ENCODE results near the gene DALRD3. TPM values are rescaled to one million over a fixed set of nuclear protein-coding genes. Genes with fewer than 3 reads are reported as not detected.
A peak's percentile ranks its signal among the peaks of the same experiment; 100 is the strongest.

Gene DALRD3
- total RNA-seq, 1 donor from 2014 or later, result 11.8 TPM

GRCh38 chr3:49021213-49021812 lies 2.9 kb upstream of the DALRD3 start:
- Histone ChIP-seq H3K27ac (replicated peaks) (peak overlapping the region; percentile 98), H3K4me3 (peak overlapping the region; percentile 86), H3K4me1 (peaks cover 86% of the 10 kb centered on the region), H3K9me3 (replicated peaks) (no peaks in the 10 kb centered on the region), H3K27me3 (ENCODE audit: low read depth) (no peaks in the 10 kb centered on the region), H3K36me3 (peaks cover 38% of the 10 kb centered on the region)
- DNase-seq, result peak; percentile 100
- intact Hi-C loops (cut with micrococcal nuclease), result no loop called here
- no peak for TF ChIP-seq CTCF (IDR thresholded peaks at IDR 0.05; ENCODE audit: borderline replicate concordance)

GRCh38 chr3:49020330-49021212 lies 2.2 kb upstream of the DALRD3 start:
- H3K4me3 ChIP-seq, result peak overlapping the region; percentile 86
- intact Hi-C loops (cut with micrococcal nuclease), result no loop called here
- peaks cover 38% of the 10 kb centered on the region for H3K36me3 ChIP-seq
- H3K4me1 ChIP-seq, result peaks cover 78% of the 10 kb centered on the region
- H3K9me3 ChIP-seq (replicated peaks), result no peaks in the 10 kb centered on the region
- no peak for TF ChIP-seq CTCF (IDR thresholded peaks at IDR 0.05; ENCODE audit: borderline replicate concordance)
- peak overlapping the region; percentile 98 for H3K27ac ChIP-seq (replicated peaks)
- H3K27me3 ChIP-seq (ENCODE audit: low read depth), result no peaks in the 10 kb centered on the region
- peak; percentile 62 for DNase-seq

- intact Hi-C loops (cut with micrococcal nuclease), result no loop called here
- no peaks in the 10 kb centered on the region for H3K9me3 ChIP-seq (replicated peaks)
- no peaks in the 10 kb centered on the region for H3K27me3 ChIP-seq (ENCODE audit: low read depth)
- peaks cover 72% of the 10 kb centered on the region for H3K4me1 ChIP-seq
- H3K27ac ChIP-seq (replicated peaks), result peak overlapping the region; percentile 98
- TF ChIP-seq CTCF (IDR thresholded peaks at IDR 0.05; ENCODE audit: borderline replicate concordance), result no peak
- peak overlapping the region; percentile 86 for H3K4me3 ChIP-seq
- DNase-seq, result no peak
- H3K36me3 ChIP-seq, result peaks cover 38% of the 10 kb centered on the region
These were observed 1.6 kb upstream of the DALRD3 start for GRCh38 chr3:49019941-49020329.

- DNase-seq, result no peak
- Histone ChIP-seq H3K9me3 (replicated peaks) (no peaks in the 10 kb centered on the region), H3K4me3 (peak overlapping the region; percentile 88), H3K4me1 (peaks cover 65% of the 10 kb centered on the region), H3K36me3 (peaks cover 37% of the 10 kb centered on the region), H3K27ac (replicated peaks) (peak overlapping the region; percentile 74), H3K27me3 (ENCODE audit: low read depth) (no peaks in the 10 kb centered on the region)
- no peak for TF ChIP-seq CTCF (IDR thresholded peaks at IDR 0.05; ENCODE audit: borderline replicate concordance)
- intact Hi-C loops (cut with micrococcal nuclease), result no loop called here
These were observed 277 bp upstream of the DALRD3 start for GRCh38 chr3:49018707-49019006.

GRCh38 chr3:49017229-49017970 lies 980 bp downstream of the DALRD3 start:
- Histone ChIP-seq H3K4me3 (peak overlapping the region; percentile 88), H3K9me3 (replicated peaks) (no peaks in the 10 kb centered on the region), H3K27ac (replicated peaks) (peak overlapping the region; percentile 74), H3K36me3 (peaks cover 37% of the 10 kb centered on the region), H3K4me1 (peaks cover 65% of the 10 kb centered on the region), H3K27me3 (ENCODE audit: low read depth) (no peaks in the 10 kb centered on the region)
- intact Hi-C loops (cut with micrococcal nuclease), result no loop called here
- DNase-seq, result no peak
- TF ChIP-seq CTCF (IDR thresholded peaks at IDR 0.05; ENCODE audit: borderline replicate concordance), result no peak

Measured in left ventricle myocardium inferior (tissue), 1 donor.